Suprapubic skin (tissue), 4 donors: ENCODE measurements around the gene EXT2. TPM values are rescaled to one million over a fixed set of nuclear protein-coding genes. Genes with fewer than 3 reads are reported as not detected.

Experiments
- DNase-seq, 2 donors: peaks; one replicate each; pipeline ENCODE4 v3.0.0-alpha.2; 2019; ENCODE audit warnings: low spot score in 2 of 2
- H3K27ac ChIP-seq: fragments of 200-600 bp; sonication (generic); one replicate; pipeline ENCODE4 v1.5.1; 2019
- H3K27me3 ChIP-seq: fragments of 200-600 bp; sonication (generic); one replicate; pipeline ENCODE4 v1.5.1; 2019
- H3K36me3 ChIP-seq: fragments of 200-600 bp; sonication (generic); one replicate; pipeline ENCODE4 v1.5.1; 2019
- H3K4me1 ChIP-seq: fragments of 200-600 bp; sonication (generic); one replicate; pipeline ENCODE4 v1.5.1; 2019
- H3K4me3 ChIP-seq: fragments of 200-600 bp; sonication (generic); one replicate; pipeline ENCODE4 v1.5.1; 2019; ENCODE audit warnings: mild to moderate bottlenecking
- H3K9me3 ChIP-seq: fragments of 200-600 bp; sonication (generic); one replicate; pipeline ENCODE4 v1.5.1; 2019
- EP300 ChIP-seq: sonication (generic); formaldehyde crosslinking; IDR thresholded peaks from one replicate; pipeline ENCODE4 v1.6.1; 2017; ENCODE audit warnings: antibody characterized with exemption
- POLR2A ChIP-seq, 2 donors: fragments of 450-650 bp; IDR thresholded peaks; one replicate each; pipeline ENCODE4 v1.6.1; 2017; ENCODE audit warnings: antibody characterized with exemption in 2 of 2, mild to moderate bottlenecking in 2 of 2, moderate library complexity in 2 of 2
- POLR2AphosphoS5 ChIP-seq, 3 donors: sonication (generic); formaldehyde crosslinking; IDR thresholded peaks; one replicate each; pipeline ENCODE4 v1.6.1; 2017; ENCODE audit warnings: antibody characterized with exemption in 3 of 3
- WGBS: methylation state at CpG from one replicate; pipeline ENCODE4 v1.1.5; 2018; 5-methylcytosine and 5-hydroxymethylcytosine counted together
- total RNA-seq, 4 donors: library from RNA; depleted of rRNA; stranded (reverse); fragments of >200 nt; gene quantifications; one replicate each; pipeline ENCODE4 v1.1.0, GENCODE V29; 2016
- TF ChIP-seq, protein P1 (sequence below), 2 donors: fragments of 200-600 bp in 1 of 2; fragments of 450-650 bp in 1 of 2; sonication (generic) in 1 of 2; IDR thresholded peaks; one replicate each; pipeline ENCODE4 v1.5.1; 2016 to 2019; ENCODE audit warnings: antibody characterized with exemption in 2 of 2, mild to moderate bottlenecking in 1 of 2, moderate library complexity in 1 of 2

The EXT2 gene
- total RNA-seq, 4 donors from 2014 or later, result 66.3 to 82.0 (median 72.4) TPM

DNA sequence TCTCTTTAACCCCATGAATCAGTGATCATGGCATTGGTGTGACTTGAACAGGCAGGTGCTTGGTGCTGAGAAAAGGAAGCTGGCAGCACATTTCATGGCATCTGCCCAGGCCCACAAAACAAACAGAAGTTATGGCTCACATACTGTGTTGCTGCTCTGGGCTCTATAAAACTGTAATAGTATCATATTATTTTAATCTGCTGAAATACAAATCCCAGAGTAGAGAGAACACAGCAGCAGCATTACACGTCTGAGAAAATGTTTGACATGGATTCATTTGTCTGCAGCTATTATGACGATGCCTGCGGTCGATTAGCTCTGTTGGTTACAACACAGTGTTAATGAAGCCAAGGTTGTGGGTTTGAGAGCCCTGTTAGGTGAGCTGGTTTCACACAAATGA lies 133.6 kb downstream of the EXT2 start:
- 99% methylated on average over 4 of the region's 4 CpGs for WGBS
- H3K4me3 ChIP-seq, result no peak overlapping the region
- no peaks in the 10 kb centered on the region for H3K4me1 ChIP-seq
- H3K9me3 ChIP-seq, result no peaks in the 10 kb centered on the region
- no peak for DNase-seq
- no peak overlapping the region for H3K27ac ChIP-seq
- TF ChIP-seq, protein P1, sequence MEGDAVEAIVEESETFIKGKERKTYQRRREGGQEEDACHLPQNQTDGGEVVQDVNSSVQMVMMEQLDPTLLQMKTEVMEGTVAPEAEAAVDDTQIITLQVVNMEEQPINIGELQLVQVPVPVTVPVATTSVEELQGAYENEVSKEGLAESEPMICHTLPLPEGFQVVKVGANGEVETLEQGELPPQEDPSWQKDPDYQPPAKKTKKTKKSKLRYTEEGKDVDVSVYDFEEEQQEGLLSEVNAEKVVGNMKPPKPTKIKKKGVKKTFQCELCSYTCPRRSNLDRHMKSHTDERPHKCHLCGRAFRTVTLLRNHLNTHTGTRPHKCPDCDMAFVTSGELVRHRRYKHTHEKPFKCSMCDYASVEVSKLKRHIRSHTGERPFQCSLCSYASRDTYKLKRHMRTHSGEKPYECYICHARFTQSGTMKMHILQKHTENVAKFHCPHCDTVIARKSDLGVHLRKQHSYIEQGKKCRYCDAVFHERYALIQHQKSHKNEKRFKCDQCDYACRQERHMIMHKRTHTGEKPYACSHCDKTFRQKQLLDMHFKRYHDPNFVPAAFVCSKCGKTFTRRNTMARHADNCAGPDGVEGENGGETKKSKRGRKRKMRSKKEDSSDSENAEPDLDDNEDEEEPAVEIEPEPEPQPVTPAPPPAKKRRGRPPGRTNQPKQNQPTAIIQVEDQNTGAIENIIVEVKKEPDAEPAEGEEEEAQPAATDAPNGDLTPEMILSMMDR (IDR thresholded peaks at IDR 0.05), result no peak
- no peak for TF ChIP-seq POLR2A (IDR thresholded peaks at IDR 0.05)
- TF ChIP-seq POLR2AphosphoS5 (IDR thresholded peaks at IDR 0.05), result no peak
- TF ChIP-seq EP300, result no peak
- no peaks in the 10 kb centered on the region for H3K27me3 ChIP-seq
- H3K36me3 ChIP-seq, result peaks cover 4% of the 10 kb centered on the region

DNA sequence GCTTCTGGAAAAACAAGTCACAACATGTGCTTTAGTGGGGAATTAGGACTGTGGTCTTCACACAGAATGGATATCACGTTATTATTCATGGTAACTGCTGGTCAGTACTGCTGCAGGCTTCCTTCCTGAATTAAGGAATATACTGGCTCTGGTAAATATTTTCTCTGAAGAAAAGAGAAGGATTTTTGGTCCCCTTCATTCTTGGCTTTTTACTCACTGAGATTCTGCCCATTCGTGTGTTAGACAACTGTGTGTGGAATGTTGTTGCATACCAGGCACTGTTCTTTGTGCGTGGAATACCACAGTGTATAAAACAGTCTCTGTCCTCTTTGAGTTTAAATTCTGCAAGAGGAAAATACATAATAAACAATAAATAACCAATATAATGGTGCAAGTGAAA lies 134.1 kb downstream of the EXT2 start:
- TF ChIP-seq POLR2AphosphoS5 (IDR thresholded peaks at IDR 0.05), result no peak
- TF ChIP-seq POLR2A (IDR thresholded peaks at IDR 0.05), result no peak
- no peak for TF ChIP-seq EP300
- TF ChIP-seq, protein P1 (IDR thresholded peaks at IDR 0.05), result no peak

DNA sequence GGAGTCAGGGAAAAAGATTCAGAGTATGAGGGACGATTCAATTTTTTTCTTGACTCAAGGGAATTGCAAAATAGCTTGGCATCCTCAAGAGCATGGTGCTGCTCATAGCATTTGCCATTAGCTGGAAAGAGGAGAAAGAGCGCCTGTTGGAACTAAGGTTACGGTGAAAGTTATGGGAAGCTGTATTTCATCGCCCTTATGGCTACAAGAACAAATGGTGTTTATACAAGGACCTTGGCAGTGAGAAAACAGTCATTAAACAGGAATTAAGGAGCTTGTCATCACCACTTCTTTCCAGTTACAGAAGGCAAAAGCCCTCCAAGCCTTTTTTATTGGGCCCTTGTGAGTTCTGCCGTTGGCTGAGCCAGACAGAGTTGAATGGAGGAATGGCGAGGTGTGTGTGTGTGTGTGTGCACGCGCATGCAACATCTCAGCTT lies 140.3 kb downstream of the EXT2 start:
- no peaks in the 10 kb centered on the region for H3K4me1 ChIP-seq
- WGBS, result 73% methylated on average over 8 of the region's 8 CpGs
- DNase-seq, result no peak
- peaks cover 35% of the 10 kb centered on the region for H3K36me3 ChIP-seq
- no peaks in the 10 kb centered on the region for H3K27me3 ChIP-seq
- no peak overlapping the region for H3K27ac ChIP-seq
- H3K4me3 ChIP-seq, result no peak overlapping the region
- TF ChIP-seq EP300, result no peak
- TF ChIP-seq POLR2AphosphoS5 (IDR thresholded peaks at IDR 0.05), result no peak
- TF ChIP-seq, protein P1 (IDR thresholded peaks at IDR 0.05), result no peak
- no peak for TF ChIP-seq POLR2A (IDR thresholded peaks at IDR 0.05)
- no peaks in the 10 kb centered on the region for H3K9me3 ChIP-seq

More for the DNA sequence above, 134.1 kb downstream of the EXT2 start:
- no peak for DNase-seq
- no peak overlapping the region for H3K27ac ChIP-seq
- H3K4me1 ChIP-seq, result no peaks in the 10 kb centered on the region
- H3K36me3 ChIP-seq, result peaks cover 8% of the 10 kb centered on the region
- H3K4me3 ChIP-seq, result no peak overlapping the region
- H3K9me3 ChIP-seq, result no peaks in the 10 kb centered on the region
- no peaks in the 10 kb centered on the region for H3K27me3 ChIP-seq
- 85% methylated on average over 3 of the region's 3 CpGs for WGBS

DNA sequence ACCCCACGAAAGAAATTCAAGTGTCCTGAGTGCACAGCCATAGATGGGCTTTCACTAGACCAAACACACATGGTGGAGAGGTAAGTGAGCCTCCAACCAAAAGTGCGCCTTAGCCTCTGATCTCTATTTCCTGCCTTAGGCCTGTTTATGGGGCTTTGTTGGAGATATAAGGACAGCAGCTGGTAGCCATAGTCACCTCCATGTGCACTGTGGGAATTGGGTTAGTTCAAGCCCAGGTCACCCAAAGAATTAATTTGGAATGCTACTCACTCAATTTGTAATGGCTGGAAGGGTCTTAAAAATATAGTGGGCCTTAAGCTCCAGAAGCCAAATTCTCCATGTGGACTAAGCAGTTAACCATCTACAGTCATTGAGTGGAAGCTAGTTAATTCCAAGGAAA lies 140.8 kb downstream of the EXT2 start:
- Histone ChIP-seq H3K9me3 (no peaks in the 10 kb centered on the region), H3K27ac (no peak overlapping the region), H3K27me3 (no peaks in the 10 kb centered on the region), H3K4me1 (no peaks in the 10 kb centered on the region), H3K4me3 (no peak overlapping the region), H3K36me3 (peaks cover 36% of the 10 kb centered on the region)
- TF ChIP-seq POLR2AphosphoS5 (IDR thresholded peaks at IDR 0.05), result no peak
- no peak for TF ChIP-seq POLR2A (IDR thresholded peaks at IDR 0.05)
- TF ChIP-seq EP300, result no peak
- TF ChIP-seq, protein P1 (IDR thresholded peaks at IDR 0.05), result no peak
- no peak for DNase-seq
- WGBS, result 96% methylated on average over 2 of the region's 2 CpGs

DNA sequence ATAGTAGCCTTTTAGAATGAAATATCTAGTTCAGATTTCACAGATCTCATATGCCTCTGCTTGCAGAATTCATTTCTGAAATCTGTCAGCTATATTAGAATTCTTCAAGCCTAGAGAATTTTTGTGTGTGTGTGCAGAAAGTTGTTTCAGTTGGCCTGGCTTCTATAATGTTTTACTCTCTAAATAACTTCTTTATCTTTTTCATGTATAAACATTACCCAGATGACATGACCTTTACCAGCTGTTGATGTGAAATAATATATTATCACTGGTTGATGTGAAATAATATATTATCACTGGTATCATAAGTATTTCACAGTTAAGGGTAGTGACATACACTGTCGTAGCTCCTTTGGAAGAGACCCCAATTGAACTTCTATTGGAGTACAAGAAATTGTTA lies 141.7 kb downstream of the EXT2 start:
- TF ChIP-seq, protein P1 (IDR thresholded peaks at IDR 0.05), result no peak
- TF ChIP-seq POLR2AphosphoS5 (IDR thresholded peaks at IDR 0.05), result no peak
- no peak for TF ChIP-seq POLR2A (IDR thresholded peaks at IDR 0.05)
- no peak for TF ChIP-seq EP300
- no peak for DNase-seq
- WGBS, result 95% methylated on average over 1 of the region's 1 CpG
- Histone ChIP-seq H3K27ac (no peak overlapping the region), H3K36me3 (peaks cover 45% of the 10 kb centered on the region), H3K4me3 (no peak overlapping the region), H3K4me1 (no peaks in the 10 kb centered on the region), H3K9me3 (no peaks in the 10 kb centered on the region), H3K27me3 (no peaks in the 10 kb centered on the region)
